Non-pigmented ciliary epithelial cell (primary cell): ENCODE measurements around the gene PANX2.
"Not testable (repeated sequence)": the region's sequence is repeated elsewhere in the genome, so short reads cannot be mapped to it uniquely, and the experiment has no call there.

ENCODE experiments used
- DNase-seq: peaks from one replicate; pipeline ENCODE4 v3.0.0-alpha.2; 2010; ENCODE audit warnings: low read depth

The PANX2 gene

GRCh38 chr22:50170453-50171318 lies at the start of gene PANX2:
Gene PANX2, plus strand, starts transcription at chr22:50170731. Its CDS starts 0 bp downstream, at chr22:50170731.
- no peak for DNase-seq

- no peak for DNase-seq
Observed at GRCh38 chr22:50121202-50121740, 49.3 kb upstream of the PANX2 start.

- no peak for DNase-seq
Observed at GRCh38 chr22:50123119-50123518, 47.4 kb upstream of the PANX2 start.

- no peak for DNase-seq
Observed at GRCh38 chr22:50125029-50125428, 45.5 kb upstream of the PANX2 start.

DNA sequence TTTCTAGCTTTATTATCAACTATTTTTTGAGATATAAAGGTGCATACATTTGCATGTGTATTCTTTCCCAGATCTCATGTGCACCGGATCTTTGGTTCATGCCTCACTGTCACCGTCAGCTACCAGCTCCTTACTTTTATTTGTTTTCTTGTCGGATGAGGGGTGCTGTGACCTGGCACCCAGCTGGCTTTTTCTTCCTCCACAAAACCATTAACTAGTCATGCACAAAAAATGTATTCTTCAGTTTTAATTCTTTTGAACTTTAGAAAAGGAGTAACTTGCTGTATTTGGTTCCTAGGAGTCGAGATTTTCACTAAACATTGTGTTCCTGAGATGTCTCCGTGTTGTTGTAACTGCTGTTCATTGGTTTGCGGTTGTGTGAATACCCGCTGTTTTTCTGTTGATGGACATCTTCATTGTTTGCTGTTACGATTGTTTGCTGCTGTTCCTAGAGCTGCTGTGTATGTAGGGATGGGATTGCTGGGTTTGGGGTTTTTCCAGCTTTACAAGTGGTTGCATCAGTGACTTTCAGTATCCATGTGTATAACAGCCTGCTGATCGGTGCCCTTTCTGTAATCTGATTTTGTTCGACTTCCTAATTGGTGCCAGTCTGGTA lies 41.3 kb upstream of the PANX2 start:
- DNase-seq: no peak

GRCh38 chr22:50131894-50132293 lies 38.6 kb upstream of the PANX2 start:
- no peak for DNase-seq

- DNase-seq: no peak
Observed at GRCh38 chr22:50134481-50134880, 36.0 kb upstream of the PANX2 start.

DNA sequence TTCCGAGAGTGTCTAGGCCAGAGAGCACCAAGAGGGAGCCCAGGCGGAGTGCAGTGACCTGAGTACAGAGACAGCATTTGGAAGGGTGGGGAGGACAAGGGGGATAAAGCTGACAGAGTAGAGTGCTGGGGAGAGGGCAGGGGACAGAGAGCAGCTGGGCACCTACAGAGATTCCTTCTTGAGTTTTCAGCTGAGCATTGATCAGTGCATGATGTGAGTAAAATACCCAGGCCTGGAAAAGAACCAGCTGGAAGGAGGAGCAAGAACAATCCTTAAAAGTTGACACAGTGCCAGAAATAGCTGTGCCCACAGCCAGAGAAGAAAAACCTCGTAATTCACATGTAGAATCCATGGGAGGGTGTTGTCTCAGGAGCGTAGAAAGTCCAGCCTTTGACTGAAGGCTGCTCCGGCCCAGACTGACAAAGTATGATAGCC lies 33.9 kb upstream of the PANX2 start:
- DNase-seq: no peak

DNA sequence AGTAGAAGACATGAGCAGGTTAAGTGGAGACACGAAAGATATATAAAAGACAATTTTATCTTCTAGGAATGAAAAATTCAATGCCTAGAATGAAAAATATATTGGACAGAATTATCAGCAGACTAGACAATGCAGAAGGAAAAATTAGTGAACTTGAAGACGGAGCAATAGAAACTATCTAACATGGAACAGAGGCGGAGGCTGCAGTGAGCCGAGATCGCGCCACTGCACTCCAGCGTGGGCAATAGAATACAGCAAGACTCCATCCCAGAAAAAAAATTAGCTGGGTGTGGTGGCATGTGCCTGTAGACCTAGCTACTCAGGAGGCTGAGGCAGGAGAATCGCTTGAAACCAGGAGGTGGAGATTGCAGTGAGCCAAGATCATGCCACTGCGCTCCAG lies 33.3 kb upstream of the PANX2 start:
- DNase-seq: not testable (repeated sequence)

DNA sequence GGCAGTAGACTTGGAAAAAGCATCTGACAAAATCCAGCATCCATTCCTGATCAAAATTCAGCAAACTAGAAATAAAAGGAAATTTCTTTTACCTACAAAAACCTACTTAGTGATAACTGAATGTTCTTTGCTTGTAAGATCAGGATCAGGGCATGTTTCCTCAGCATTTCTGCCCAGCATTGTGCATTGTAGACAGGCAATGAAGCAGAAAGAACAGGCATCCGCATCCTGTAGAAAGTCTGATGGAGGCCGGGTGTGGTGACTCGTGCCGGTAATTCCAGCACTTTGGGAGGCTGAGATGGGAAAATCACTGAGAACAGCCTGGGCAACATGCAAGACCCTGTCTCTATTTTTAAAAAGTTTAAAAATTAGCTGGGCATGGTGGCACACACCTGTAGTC lies 32.5 kb upstream of the PANX2 start:
- no peak for DNase-seq

- DNase-seq: no peak
Observed at GRCh38 chr22:50138988-50139387, 31.5 kb upstream of the PANX2 start.

DNA sequence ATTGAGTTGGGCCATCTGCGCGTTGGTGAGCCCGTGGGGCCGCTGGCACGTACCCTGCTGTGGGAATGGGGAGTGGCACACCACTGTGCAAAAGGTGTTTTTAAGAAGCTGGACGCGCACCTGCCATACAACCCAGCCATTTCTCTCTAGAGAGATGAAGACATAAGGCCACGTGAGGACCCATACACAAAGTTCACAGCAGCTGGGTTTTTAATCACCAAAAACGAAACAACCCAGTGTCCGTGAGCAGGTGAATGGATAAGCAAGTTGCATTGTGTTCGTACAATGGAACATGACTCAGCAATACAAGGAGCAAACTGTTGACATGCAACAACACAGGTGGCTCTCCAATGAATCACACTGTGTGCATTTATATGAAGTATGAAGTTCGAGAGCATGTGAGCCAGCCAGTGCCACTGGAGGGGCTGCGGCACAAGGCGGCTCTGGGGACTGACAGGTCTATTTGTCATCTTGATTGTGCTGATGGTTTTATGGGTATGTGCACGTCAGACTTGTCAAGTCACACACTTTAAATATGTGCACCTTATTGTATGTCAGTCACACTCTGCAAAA lies 30.6 kb upstream of the PANX2 start:
- DNase-seq: no peak

GRCh38 chr22:50140615-50141014 lies 29.9 kb upstream of the PANX2 start:
- DNase-seq: no peak

GRCh38 chr22:50141462-50141861 lies 29.1 kb upstream of the PANX2 start:
- DNase-seq: no peak

DNA sequence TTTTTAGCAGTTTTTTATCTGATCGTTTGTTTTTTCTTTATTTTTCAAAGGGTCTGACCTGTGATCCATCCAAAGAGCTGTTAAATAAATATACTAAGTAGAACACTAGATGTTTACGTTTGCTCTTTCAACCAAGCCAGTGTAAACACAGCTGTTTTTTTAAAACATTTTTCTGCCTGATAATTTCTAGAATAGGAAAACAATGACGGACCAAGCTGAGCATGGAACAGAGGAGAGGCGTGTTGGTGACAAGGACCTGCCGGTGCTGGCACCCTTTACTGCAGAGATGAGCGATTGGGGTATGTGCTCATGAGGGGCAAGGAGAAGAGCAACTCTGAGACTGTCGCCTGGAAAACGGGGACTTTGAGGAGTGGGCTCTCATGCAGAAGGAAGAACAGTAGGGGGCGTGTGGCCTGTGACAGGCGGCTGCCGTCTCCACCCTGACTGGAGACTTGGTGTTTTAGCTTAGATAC lies 28.6 kb upstream of the PANX2 start:
- DNase-seq: no peak

- DNase-seq: no peak
Observed at GRCh38 chr22:50143096-50143495, 27.4 kb upstream of the PANX2 start.

GRCh38 chr22:50144005-50144614 lies 26.4 kb upstream of the PANX2 start:
- DNase-seq: no peak

DNA sequence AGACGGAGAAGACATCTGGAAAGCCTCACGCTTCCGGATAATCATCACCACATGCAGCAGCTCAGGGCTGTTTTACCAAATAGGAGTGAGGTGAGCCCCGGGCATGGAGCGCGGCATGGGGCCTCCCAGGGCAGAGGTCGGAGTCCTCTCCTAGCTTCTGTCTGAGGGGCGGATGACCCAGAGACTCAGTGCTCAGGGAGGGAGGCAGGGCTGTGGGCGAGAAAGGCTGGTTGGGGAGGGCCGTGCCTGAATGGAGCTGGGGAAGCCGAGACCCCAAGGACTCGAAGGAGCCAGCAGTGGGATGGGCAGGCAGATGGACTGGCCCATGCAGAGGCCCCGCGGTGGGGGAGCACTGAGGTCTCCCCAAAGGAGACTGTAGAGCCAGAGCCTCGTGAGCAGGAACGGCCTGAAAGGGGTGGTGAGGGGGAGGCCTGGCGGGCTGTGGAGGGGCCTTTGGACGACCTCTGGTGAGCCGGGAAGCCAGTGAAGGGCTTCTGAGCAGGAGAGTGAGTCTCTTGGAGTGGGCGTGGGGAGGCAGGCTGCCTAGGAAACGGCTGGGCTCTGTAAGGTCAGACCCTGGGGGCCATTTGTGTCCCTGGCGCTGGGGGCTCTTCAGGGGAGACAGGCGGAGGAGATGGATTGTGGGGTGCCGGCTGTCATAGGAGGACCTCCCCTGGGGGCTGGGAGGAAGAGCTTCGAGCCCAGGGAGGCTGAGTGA lies 24.7 kb upstream of the PANX2 start:
- no peak for DNase-seq

DNA sequence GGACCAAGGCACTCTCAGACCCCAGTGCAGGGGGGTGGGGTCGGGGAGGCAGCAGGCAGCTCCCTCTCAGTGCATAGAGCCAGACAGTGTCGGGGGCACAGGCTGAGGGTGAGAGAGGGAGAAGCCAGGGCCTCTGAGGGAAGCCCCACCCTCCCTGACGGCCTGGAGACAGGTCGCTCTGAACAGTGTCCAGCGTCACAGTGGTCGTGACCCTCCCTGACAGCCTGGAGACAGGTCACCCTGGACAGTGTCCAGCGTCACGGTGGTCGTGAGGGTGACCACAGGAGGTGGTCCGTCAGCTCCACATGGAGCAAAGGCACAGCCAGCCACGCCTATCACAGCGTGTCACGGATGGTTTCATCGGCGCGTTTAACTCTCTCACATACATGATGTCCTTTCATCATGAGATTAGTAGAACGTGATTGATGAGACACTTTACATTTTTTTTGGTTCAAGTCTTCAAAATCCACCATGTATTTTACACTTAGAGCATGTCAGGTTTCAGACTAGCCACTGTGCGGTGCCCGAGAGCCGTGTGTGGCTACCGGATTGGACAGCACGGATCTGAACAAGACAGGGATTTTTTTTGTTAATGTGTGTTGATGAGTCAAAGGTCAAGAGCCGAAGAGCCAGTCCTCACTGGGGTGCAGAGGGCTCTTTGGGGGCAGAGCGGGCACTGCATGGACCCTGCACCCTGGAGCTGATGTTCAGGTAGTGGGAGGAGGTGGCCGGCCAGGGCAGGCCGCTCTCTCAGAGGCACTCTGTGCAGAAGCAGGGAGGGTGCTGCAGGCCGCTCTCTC lies 23.9 kb upstream of the PANX2 start:
- DNase-seq: no peak

GRCh38 chr22:50147258-50148165 lies 23.0 kb upstream of the PANX2 start:
- DNase-seq: not testable (repeated sequence)
